DMS53 (cell line): ENCODE data around the gene OR4F16.
"Not testable (repeated sequence)": the region's sequence is repeated elsewhere in the genome, so short reads cannot be mapped to it uniquely, and the experiment has no call there.

Experiments used
- DNase-seq: peaks from one replicate; lab custom pipeline; 2025; lab: John Stamatoyannopoulos, UW

The OR4F16 gene

GRCh38 chr1:686554-686953, at the start of gene OR4F16:
OR4F16 (minus strand) TSS chr1:686654; CDS start chr1:686654, 0 bp downstream.
- DNase-seq: not testable (repeated sequence)

GRCh38 chr1:733649-734048, 47.2 kb upstream of the OR4F16 start:
- DNase-seq: not testable (repeated sequence)

GRCh38 chr1:727040-727439, 40.6 kb upstream of the OR4F16 start:
- not testable (repeated sequence) for DNase-seq
